PC-3 (cell line): ENCODE measurements around the gene TCEAL5. TPM values are rescaled to one million over a fixed set of nuclear protein-coding genes. Genes with fewer than 3 reads are reported as not detected.

Source experiments
- ATAC-seq: fragments of 200-7000 bp; cut with Tn5 transposase; 2 replicates; pipeline ENCODE4 v1.9.1; 2020; ENCODE audit warnings: mild to moderate bottlenecking, moderate library complexity
- BruUV-seq: library from RNA; stranded (reverse); fragments of 400-500 nt; replicated peaks from 2 replicates; lab custom pipeline; 2021; lab: Mats Ljungman, UMichigan
- CTCF ChIA-PET: fragments of 300-600 bp; sonication (Branson Sonifier 250); formaldehyde crosslinking; loops from one replicate; lab custom pipeline; 2022; ENCODE audit warnings: antibody characterized with exemption; lab: Charles Lee
- POLR2A ChIA-PET: fragments of 300-600 bp; sonication (Branson Sonifier 250); formaldehyde crosslinking; loops from one replicate; lab custom pipeline; 2022; ENCODE audit warnings: antibody characterized with exemption; ENCODE audit not compliant: unreplicated experiment; lab: Charles Lee
- DNase-seq: peaks from one replicate; pipeline ENCODE4 v3.0.0-alpha.2; 2015
- H2AFZ ChIP-seq: fragments of 300-600 bp; sonication (generic); 2 replicates; pipeline ENCODE4 v1.6.0; 2016; ENCODE audit warnings: antibody characterized with exemption, low read length
- H3F3A ChIP-seq: fragments of 300-600 bp; sonication (generic); one replicate; pipeline ENCODE4 v1.6.0; 2017; ENCODE audit warnings: antibody characterized with exemption, low read length, control low read depth, mild to moderate bottlenecking; ENCODE audit not compliant: unreplicated experiment
- H3K27ac ChIP-seq: fragments of 300-600 bp; sonication (generic); 2 replicates; pipeline ENCODE4 v1.5.1; 2016; ENCODE audit warnings: mild to moderate bottlenecking, low read length
- H3K27me3 ChIP-seq: fragments of 300-600 bp; sonication (generic); 2 replicates; pipeline ENCODE4 v1.6.1; 2016; ENCODE audit warnings: low read length, mixed read lengths
- H3K36me3 ChIP-seq: fragments of 300-600 bp; sonication (generic); 2 replicates; pipeline ENCODE4 v1.6.1; 2016; ENCODE audit warnings: low read depth, mixed run types, low read length, mixed read lengths
- H3K4me1 ChIP-seq: fragments of 300-600 bp; sonication (generic); 2 replicates; pipeline ENCODE4 v1.5.1; 2016; ENCODE audit warnings: low read length; ENCODE audit not compliant: insufficient read depth
- H3K4me2 ChIP-seq: fragments of 300-600 bp; sonication (generic); 2 replicates; pipeline ENCODE4 v1.6.0; 2016; ENCODE audit warnings: low read length
- H3K4me3 ChIP-seq: fragments of 300-600 bp; sonication (generic); 2 replicates; pipeline ENCODE4 v1.5.1; 2016; ENCODE audit warnings: mild to moderate bottlenecking, low read length, mixed read lengths
- H3K79me2 ChIP-seq: fragments of 300-600 bp; sonication (generic); 2 replicates; pipeline ENCODE4 v1.6.1; 2017; ENCODE audit warnings: low read length, mixed read lengths
- H3K9ac ChIP-seq: fragments of 300-600 bp; sonication (generic); 2 replicates; pipeline ENCODE4 v1.6.0; 2016; ENCODE audit warnings: mild to moderate bottlenecking, low read length
- H3K9me2 ChIP-seq: fragments of 300-600 bp; sonication (generic); replicated peaks from 2 replicates; pipeline ENCODE4 v1.6.1; 2016; ENCODE audit warnings: mixed run types, low read length, mixed read lengths
- H3K9me3 ChIP-seq: fragments of 300-600 bp; sonication (generic); 2 replicates; pipeline ENCODE4 v1.6.1; 2016; ENCODE audit warnings: low read length, mixed read lengths
- H4K20me1 ChIP-seq: fragments of 300-600 bp; sonication (generic); 2 replicates; pipeline ENCODE4 v1.6.1; 2016; ENCODE audit warnings: low read length, mixed read lengths
- CTCF ChIP-seq: fragments of 300-600 bp; sonication (generic); conservative IDR thresholded peaks from 2 replicates; pipeline ENCODE4 v1.5.1; 2017; ENCODE audit warnings: antibody characterized with exemption, low read depth, mild to moderate bottlenecking, low read length
- EZH2 ChIP-seq: fragments of 300-600 bp; sonication (generic); IDR thresholded peaks from one replicate; pipeline ENCODE4 v1.6.1; 2017; ENCODE audit warnings: antibody characterized with exemption, mild to moderate bottlenecking, low read length; ENCODE audit not compliant: unreplicated experiment
- EZH2phosphoT487 ChIP-seq: fragments of 300-600 bp; sonication (generic); IDR thresholded peaks from 2 replicates; pipeline ENCODE4 v1.6.1; 2018; ENCODE audit warnings: mild to moderate bottlenecking, antibody characterized with exemption, low read length, borderline replicate concordance
- intact Hi-C: fragments of 100-400 bp; cut with micrococcal nuclease; formaldehyde crosslinking; loops from 2 replicates; pipeline ENCODE4 v1.9.0; 2023
- total RNA-seq: library from RNA; depleted of rRNA; stranded (reverse); fragments of >200 nt; gene quantifications from 2 replicates; pipeline ENCODE4 v1.2.3, GENCODE V29; 2014

The TCEAL5 gene
- total RNA-seq, 1 experiment from 2014 or later = not detected

- DNase-seq (no peak), ATAC-seq (no peak)
- Histone ChIP-seq H3K4me2 (no peak overlapping the region), H3K9me3 (no peaks in the 10 kb centered on the region), H3K79me2 (no peaks in the 10 kb centered on the region), H3K9me2 (no peaks in the 10 kb centered on the region), H2AFZ (no peak overlapping the region), H3F3A (no peaks in the 10 kb centered on the region), H3K27me3 (peaks cover 80% of the 10 kb centered on the region), H3K27ac (no peak overlapping the region), H3K4me1 (no peaks in the 10 kb centered on the region), H3K9ac (no peak overlapping the region), H3K4me3 (no peak overlapping the region), H3K36me3 (no peaks in the 10 kb centered on the region), H4K20me1 (no peaks in the 10 kb centered on the region)
- ChIA-PET POLR2A (no interaction called here), CTCF (no interaction called here)
- intact Hi-C loops = no loop called here
- BruUV-seq = no TSS peak
- TF ChIP-seq EZH2phosphoT487 = no peak
- TF ChIP-seq CTCF = no peak
- no peak for TF ChIP-seq EZH2
Observed at GRCh38 chrX:103275947-103276567, 493 bp downstream of the TCEAL5 start.

GRCh38 chrX:103274284-103274683 lies 2.3 kb downstream of the TCEAL5 start:
- no peak overlapping the region for H3K4me3 ChIP-seq
- no peak for DNase-seq
- no peak overlapping the region for H3K9ac ChIP-seq
- no peak overlapping the region for H3K27ac ChIP-seq
- no peaks in the 10 kb centered on the region for H3K9me2 ChIP-seq
- ChIA-PET CTCF (no interaction called here), POLR2A (no interaction called here)
- no TSS peak for BruUV-seq
- H3K4me2 ChIP-seq = no peak overlapping the region
- H3K36me3 ChIP-seq = no peaks in the 10 kb centered on the region
- ATAC-seq = no peak
- no peak overlapping the region for H2AFZ ChIP-seq
- no peaks in the 10 kb centered on the region for H4K20me1 ChIP-seq
- intact Hi-C loops = no loop called here
- no peaks in the 10 kb centered on the region for H3K9me3 ChIP-seq
- no peaks in the 10 kb centered on the region for H3F3A ChIP-seq
- TF ChIP-seq EZH2 (no peak), CTCF (no peak), EZH2phosphoT487 (no peak)
- no peaks in the 10 kb centered on the region for H3K79me2 ChIP-seq
- no peaks in the 10 kb centered on the region for H3K4me1 ChIP-seq
- H3K27me3 ChIP-seq = peaks cover 93% of the 10 kb centered on the region

- Histone ChIP-seq H3K27ac (no peak overlapping the region), H3K9ac (no peak overlapping the region), H3K4me1 (peaks cover 5% of the 10 kb centered on the region; the same call in 1 of the 2 replicates), H3K27me3 (peaks cover 26% of the 10 kb centered on the region), H4K20me1 (no peaks in the 10 kb centered on the region), H3K79me2 (peaks cover 8% of the 10 kb centered on the region; the same call in 1 of the 2 replicates), H3K4me3 (no peak overlapping the region), H3K9me2 (no peaks in the 10 kb centered on the region), H3K4me2 (no peak overlapping the region), H3F3A (no peaks in the 10 kb centered on the region), H3K36me3 (0 out of 2 replicates have a peak, but pooled peaks cover under 1% of the 10 kb centered on the region), H2AFZ (no peak overlapping the region), H3K9me3 (no peaks in the 10 kb centered on the region)
- intact Hi-C loops = no loop called here
- no peak for TF ChIP-seq EZH2
- no peak for TF ChIP-seq EZH2phosphoT487
- TF ChIP-seq CTCF = no peak
- BruUV-seq = no TSS peak
- ChIA-PET POLR2A (interaction anchor here (0.6 kb wide), 1 partner anchor 9 kb away, joined by 3 read pairs; no protein-coding TSS in a partner anchor), CTCF (no interaction called here)
- ATAC-seq = no peak
- DNase-seq = no peak
Observed at GRCh38 chrX:103258275-103258674, 18.3 kb downstream of the TCEAL5 start.
